ENCODE measurements around the gene OR11A1. TPM values are rescaled to one million over a fixed set of nuclear protein-coding genes. Genes with fewer than 3 reads are reported as not detected.

Gene OR11A1
- total RNA-seq, 1 donor from 2014 or later = not detected

DNA sequence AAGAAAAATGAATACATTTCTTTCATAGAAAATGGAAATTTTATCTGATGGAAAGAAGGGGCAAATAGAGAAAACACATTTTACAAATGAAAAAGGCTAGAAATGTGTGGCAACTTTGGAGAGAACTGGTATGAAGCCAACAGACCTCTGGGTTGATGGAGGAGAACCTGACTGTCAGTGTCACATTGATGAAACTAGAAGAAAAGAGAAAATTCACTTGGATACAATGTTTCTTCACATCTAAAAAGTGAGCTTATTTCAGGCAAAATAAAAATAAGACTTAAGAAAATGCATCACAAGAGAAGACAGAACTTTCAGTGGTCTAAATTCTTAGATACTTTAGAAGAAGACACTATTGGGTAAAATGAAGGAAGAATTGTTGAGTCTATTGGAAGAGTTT is 61.5 kb downstream of the OR11A1 start, which contains the start of gene OR12D2:
Gene OR12D2 (plus strand): TSS at position 301 of the 400 bp plus-strand sequence. CDS start 1,069 bp downstream, outside the sequence.
- no peaks in the 10 kb centered on the region for H3K36me3 ChIP-seq (ENCODE audit: control insufficient read depth, insufficient read depth, low read length)
- TF ChIP-seq, protein P1, sequence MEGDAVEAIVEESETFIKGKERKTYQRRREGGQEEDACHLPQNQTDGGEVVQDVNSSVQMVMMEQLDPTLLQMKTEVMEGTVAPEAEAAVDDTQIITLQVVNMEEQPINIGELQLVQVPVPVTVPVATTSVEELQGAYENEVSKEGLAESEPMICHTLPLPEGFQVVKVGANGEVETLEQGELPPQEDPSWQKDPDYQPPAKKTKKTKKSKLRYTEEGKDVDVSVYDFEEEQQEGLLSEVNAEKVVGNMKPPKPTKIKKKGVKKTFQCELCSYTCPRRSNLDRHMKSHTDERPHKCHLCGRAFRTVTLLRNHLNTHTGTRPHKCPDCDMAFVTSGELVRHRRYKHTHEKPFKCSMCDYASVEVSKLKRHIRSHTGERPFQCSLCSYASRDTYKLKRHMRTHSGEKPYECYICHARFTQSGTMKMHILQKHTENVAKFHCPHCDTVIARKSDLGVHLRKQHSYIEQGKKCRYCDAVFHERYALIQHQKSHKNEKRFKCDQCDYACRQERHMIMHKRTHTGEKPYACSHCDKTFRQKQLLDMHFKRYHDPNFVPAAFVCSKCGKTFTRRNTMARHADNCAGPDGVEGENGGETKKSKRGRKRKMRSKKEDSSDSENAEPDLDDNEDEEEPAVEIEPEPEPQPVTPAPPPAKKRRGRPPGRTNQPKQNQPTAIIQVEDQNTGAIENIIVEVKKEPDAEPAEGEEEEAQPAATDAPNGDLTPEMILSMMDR (IDR thresholded peaks at IDR 0.05; ENCODE audit: insufficient read depth, low read length, severe bottlenecking) = no peak
- H3K4me3 ChIP-seq (ENCODE audit: low read depth, low read length) = no peak within 1 kb of the TSS
- H3K27me3 ChIP-seq (ENCODE audit: control insufficient read depth, insufficient read depth, low read length) = no peaks in the 10 kb centered on the region
- FAIRE-seq (no peak), DNase-seq (ENCODE audit: low read depth) (no peak)

GRCh38 chr6:29388533-29388932 is 68.3 kb downstream of the OR11A1 start:
- H3K36me3 ChIP-seq (ENCODE audit: control insufficient read depth, insufficient read depth, low read length) = no peaks in the 10 kb centered on the region
- FAIRE-seq = no peak

GRCh38 chr6:29376003-29376402 is 80.9 kb downstream of the OR11A1 start:
- FAIRE-seq (no peak), DNase-seq (ENCODE audit: low read depth) (peak; percentile 49)
- TF ChIP-seq, protein P1 (IDR thresholded peaks at IDR 0.05; ENCODE audit: insufficient read depth, low read length, severe bottlenecking) = peak; percentile 32
- Histone ChIP-seq H3K36me3 (ENCODE audit: control insufficient read depth, insufficient read depth, low read length) (no peaks in the 10 kb centered on the region), H3K4me3 (ENCODE audit: low read depth, low read length) (no peak overlapping the region), H3K27me3 (ENCODE audit: control insufficient read depth, insufficient read depth, low read length) (no peaks in the 10 kb centered on the region)

More at GRCh38 chr6:29388533-29388932, 68.3 kb downstream of the OR11A1 start:
- TF ChIP-seq, protein P1 (IDR thresholded peaks at IDR 0.05; ENCODE audit: insufficient read depth, low read length, severe bottlenecking) = no peak
- H3K4me3 ChIP-seq (ENCODE audit: low read depth, low read length) = no peak overlapping the region
- DNase-seq (ENCODE audit: low read depth) = no peak
- H3K27me3 ChIP-seq (ENCODE audit: control insufficient read depth, insufficient read depth, low read length) = no peaks in the 10 kb centered on the region

Other genes with a start within 250 kb of the OR11A1 start
- not detected in 2 replicates for gene OR14J1, start 155.4 kb downstream of the OR11A1 start, total RNA-seq
- not detected in 2 replicates for gene OR5V1, start 88.2 kb downstream of the OR11A1 start, total RNA-seq
- not detected in 2 replicates for gene OR12D3, start 81.8 kb downstream of the OR11A1 start, total RNA-seq
- gene OR12D2, start 61.4 kb downstream of the OR11A1 start, total RNA-seq = not detected in 2 replicates
- not detected in 2 replicates for gene OR12D1, start 42.1 kb downstream of the OR11A1 start, total RNA-seq
- gene OR10C1, start 17.8 kb downstream of the OR11A1 start, total RNA-seq = not detected in 2 replicates
- gene OR2H1, start 84 bp upstream of the OR11A1 start, total RNA-seq = not detected in 2 replicates
- gene MAS1L, start 30.9 kb upstream of the OR11A1 start, total RNA-seq = not detected in 2 replicates
- not detected in 2 replicates for gene UBD, start 102.7 kb upstream of the OR11A1 start, total RNA-seq
- not detected in 2 replicates for gene OR2H2, start 128.1 kb upstream of the OR11A1 start, total RNA-seq
- 6.3 and 11.1 TPM in 2 replicates for gene GABBR1, start 176.1 kb upstream of the OR11A1 start, total RNA-seq
- gene MOG, start 200.0 kb upstream of the OR11A1 start, total RNA-seq = not detected in 2 replicates
- gene ZFP57, start 224.1 kb upstream of the OR11A1 start, total RNA-seq = 0.90 and 1.6 TPM in 2 replicates

All from bronchial epithelial cell (primary cell).